Stimulated activated CD8-positive, alpha-beta memory T cell treated with anti-CD3 and anti-CD28 coated beads, Interleukin-12 subunit alpha, Interleukin-12 subunit beta, amount 100 ng/mL, for 24 hours (primary cell): ENCODE measurements around the gene CHCHD4.
"Not testable (repeated sequence)": the region's sequence is repeated elsewhere in the genome, so short reads cannot be mapped to it uniquely, and the experiment has no call there.

Source experiments
- DNase-seq: peaks from one replicate; pipeline ENCODE4 v3.0.0-alpha.2; 2020; ENCODE audit errors: extremely low read depth

CHCHD4 gene

GRCh38 chr3:14120111-14120920, 4.4 kb downstream of the CHCHD4 start:
- no peak for DNase-seq

GRCh38 chr3:14119651-14120050, 5.0 kb downstream of the CHCHD4 start:
- no peak for DNase-seq

- DNase-seq = no peak
Observed at GRCh38 chr3:14118400-14119381, 6.0 kb downstream of the CHCHD4 start.

- DNase-seq = no peak
Observed at GRCh38 chr3:14117468-14118399, 6.9 kb downstream of the CHCHD4 start.

GRCh38 chr3:14113965-14114635, 10.6 kb downstream of the CHCHD4 start:
- DNase-seq = no peak

GRCh38 chr3:14110699-14111098, 14.0 kb downstream of the CHCHD4 start:
- DNase-seq = no peak

- not testable (repeated sequence) for DNase-seq
Observed at GRCh38 chr3:14109821-14110220, 14.8 kb downstream of the CHCHD4 start.

- DNase-seq = no peak
Observed at GRCh38 chr3:14097616-14098391, 26.9 kb downstream of the CHCHD4 start.

GRCh38 chr3:14096742-14097141, 27.9 kb downstream of the CHCHD4 start:
- no peak for DNase-seq

GRCh38 chr3:14093831-14094230, 30.8 kb downstream of the CHCHD4 start:
- DNase-seq = no peak

- DNase-seq = no peak
Observed at GRCh38 chr3:14092464-14092863, 32.2 kb downstream of the CHCHD4 start.

- DNase-seq = not testable (repeated sequence)
Observed at GRCh38 chr3:14091959-14092358, 32.7 kb downstream of the CHCHD4 start.

GRCh38 chr3:14087461-14087860, 37.2 kb downstream of the CHCHD4 start:
- DNase-seq = not testable (repeated sequence)

- no peak for DNase-seq
Observed at GRCh38 chr3:14082108-14082657, 42.5 kb downstream of the CHCHD4 start.

GRCh38 chr3:14077310-14077709, 47.4 kb downstream of the CHCHD4 start:
- no peak for DNase-seq

GRCh38 chr3:14075233-14075632, 49.4 kb downstream of the CHCHD4 start:
- not testable (repeated sequence) for DNase-seq

- no peak for DNase-seq
Observed at GRCh38 chr3:14064910-14065309, 59.8 kb downstream of the CHCHD4 start.

- no peak for DNase-seq
Observed at GRCh38 chr3:14063152-14063551, 61.5 kb downstream of the CHCHD4 start.
